ENCODE data around the gene HERPUD1.
"Not testable (repeated sequence)": the region's sequence is repeated elsewhere in the genome, so short reads cannot be mapped to it uniquely, and the experiment has no call there.

HERPUD1 gene

DNA sequence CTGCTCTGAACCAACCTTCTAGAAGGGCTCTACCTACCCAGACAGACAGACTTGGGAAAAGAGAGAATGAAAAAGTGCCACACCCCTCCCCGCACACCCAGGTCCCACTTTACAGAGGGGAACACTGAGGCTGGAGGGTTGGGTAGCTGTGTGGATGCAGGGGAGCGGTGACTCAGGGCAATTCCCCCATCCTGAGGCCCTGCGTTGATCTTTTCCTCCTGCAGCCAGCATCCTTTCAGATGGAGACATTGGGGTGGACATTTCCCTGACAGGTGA is 39.8 kb downstream of the HERPUD1 start:
- Mint-ChIP-seq H3K4me3 (no peak overlapping the region), H3K36me3 (no peaks in the 10 kb centered on the region), H3K4me1 (ENCODE audit: low read depth) (peaks cover 48% of the 10 kb centered on the region), H3K27me3 (no peaks in the 10 kb centered on the region), H3K9me3 (ENCODE audit: low read depth) (no peaks in the 10 kb centered on the region), H3K27ac (peak overlapping the region; percentile 61)

DNA sequence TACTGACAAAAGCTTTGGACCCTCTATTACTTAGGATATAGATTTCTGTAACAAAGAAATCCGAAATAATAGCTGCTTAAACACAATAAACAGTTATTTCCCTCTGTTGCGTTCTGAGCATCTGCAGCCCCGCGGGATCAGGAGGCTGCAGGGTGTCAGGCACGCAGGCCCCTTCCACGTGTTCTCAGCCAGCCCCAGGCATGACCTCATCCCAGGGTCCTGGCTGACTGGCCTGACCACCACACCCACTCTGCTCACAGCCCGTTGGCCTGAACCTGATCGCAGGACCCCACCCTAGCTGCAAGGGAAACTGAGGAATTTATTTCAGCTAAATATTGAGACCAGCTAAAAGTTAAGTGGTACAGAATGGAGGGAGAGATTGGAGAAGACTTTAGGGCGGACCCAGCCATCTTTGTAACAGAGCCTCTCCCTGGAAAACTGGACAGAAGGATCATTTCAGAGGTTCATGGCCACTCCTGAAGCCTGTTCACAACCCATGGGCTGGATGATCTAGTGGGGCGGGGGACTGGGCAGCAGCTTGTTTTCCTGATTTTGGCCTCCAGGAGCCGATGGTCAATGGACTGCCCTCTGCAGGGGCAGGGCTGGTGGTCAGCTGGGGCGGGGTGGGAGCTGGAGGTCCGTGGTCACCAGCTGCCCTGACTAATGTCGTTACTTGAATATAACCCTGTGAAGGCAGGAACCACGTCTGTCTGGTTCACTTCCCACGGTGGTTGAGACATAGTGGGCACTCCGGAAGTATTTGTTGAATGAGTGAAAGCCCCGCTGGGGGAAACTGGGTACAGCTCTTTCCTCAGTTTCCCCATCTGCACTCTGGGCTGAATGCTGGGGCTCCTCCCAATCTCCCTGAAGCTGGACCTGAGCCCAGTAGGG is 40.7 kb downstream of the HERPUD1 start:
- H3K9me3 Mint-ChIP-seq (ENCODE audit: low read depth): no peaks in the 10 kb centered on the region
- H3K4me1 Mint-ChIP-seq (ENCODE audit: low read depth): peaks cover 53% of the 10 kb centered on the region
- no peaks in the 10 kb centered on the region for H3K36me3 Mint-ChIP-seq
- peak overlapping the region; percentile 10 for H3K27ac Mint-ChIP-seq
- H3K4me3 Mint-ChIP-seq: no peak overlapping the region
- H3K27me3 Mint-ChIP-seq: no peaks in the 10 kb centered on the region

DNA sequence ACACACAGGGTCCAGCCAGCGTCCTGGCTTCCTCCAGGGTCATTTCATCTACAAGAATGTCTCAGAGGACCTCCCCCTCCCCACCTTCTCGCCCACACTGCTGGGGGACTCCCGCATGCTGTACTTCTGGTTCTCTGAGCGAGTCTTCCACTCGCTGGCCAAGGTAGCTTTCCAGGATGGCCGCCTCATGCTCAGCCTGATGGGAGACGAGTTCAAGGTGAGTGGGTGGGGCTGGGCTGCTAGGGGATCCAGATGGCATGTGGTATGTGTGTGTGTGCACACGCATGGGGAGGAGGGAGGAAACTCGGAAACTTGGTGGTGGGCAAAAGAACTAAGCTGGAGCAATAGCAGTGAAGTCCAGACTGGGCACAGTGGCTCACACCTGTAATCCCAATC is 41.4 kb downstream of the HERPUD1 start:
- Mint-ChIP-seq H3K27me3 (no peaks in the 10 kb centered on the region), H3K4me3 (no peak overlapping the region), H3K9me3 (ENCODE audit: low read depth) (no peaks in the 10 kb centered on the region), H3K27ac (no peak overlapping the region), H3K36me3 (no peaks in the 10 kb centered on the region), H3K4me1 (ENCODE audit: low read depth) (peaks cover 57% of the 10 kb centered on the region)

DNA sequence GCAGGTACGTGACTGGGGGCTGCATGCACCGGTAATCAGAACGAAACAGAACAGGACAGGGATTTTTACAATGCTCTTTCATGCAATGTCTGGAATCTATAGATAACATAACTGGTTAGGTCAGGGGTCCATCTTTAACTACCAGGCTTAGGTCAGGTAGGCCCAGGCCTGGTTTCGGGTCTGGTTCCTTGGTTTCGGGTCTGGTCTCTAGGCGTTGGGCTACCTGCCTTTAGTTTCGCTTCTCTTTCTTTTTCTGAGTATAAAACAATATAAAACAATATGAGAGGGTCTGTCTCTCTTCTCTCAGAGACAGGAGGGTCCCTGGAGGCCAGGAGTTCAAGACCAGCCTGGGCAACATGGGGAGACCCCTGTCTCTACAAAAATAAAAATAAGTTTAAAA is 42.0 kb downstream of the HERPUD1 start:
- H3K9me3 Mint-ChIP-seq (ENCODE audit: low read depth); H3K27ac Mint-ChIP-seq; H3K27me3 Mint-ChIP-seq; H3K36me3 Mint-ChIP-seq; H3K4me3 Mint-ChIP-seq: not testable (repeated sequence)
- H3K4me1 Mint-ChIP-seq (ENCODE audit: low read depth): peaks cover 58% of the 10 kb centered on the region

DNA sequence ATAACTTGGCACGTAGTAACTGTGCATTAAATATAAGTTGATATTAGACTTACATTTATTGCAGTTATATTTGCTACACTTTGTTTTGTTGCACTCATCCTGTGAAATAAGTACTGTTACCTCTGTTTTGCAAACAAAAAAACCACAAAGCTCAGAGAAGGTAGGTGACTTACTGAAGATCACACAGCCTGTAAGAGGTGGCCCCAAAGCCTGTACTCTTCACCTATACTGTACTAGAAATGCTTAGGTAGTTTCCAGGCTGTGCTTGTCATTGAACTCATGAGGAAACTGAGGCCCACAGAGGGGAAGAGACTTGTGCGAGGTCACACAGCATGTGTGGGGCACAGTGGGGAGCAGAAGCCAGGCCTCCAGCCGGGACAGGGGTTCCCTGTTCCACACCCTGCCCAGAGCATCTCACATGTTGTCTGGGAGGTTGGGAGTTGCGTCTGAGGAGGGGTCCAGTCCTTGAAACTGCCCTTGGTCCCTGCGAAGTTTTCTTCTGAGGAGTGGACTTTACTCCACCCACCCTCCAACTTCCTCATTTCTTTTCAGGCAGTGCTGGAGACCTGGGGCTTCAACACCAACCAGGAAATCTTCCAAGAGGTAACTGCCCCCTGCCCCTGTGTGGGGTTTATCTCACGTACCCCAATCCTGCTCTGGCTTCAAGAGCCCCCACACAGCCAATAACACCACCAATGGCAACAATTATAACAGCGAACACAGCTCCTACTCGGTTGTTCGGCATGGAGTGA is 42.8 kb downstream of the HERPUD1 start:
- no peak overlapping the region for H3K4me3 Mint-ChIP-seq
- no peaks in the 10 kb centered on the region for H3K9me3 Mint-ChIP-seq (ENCODE audit: low read depth)
- H3K27ac Mint-ChIP-seq: peak overlapping the region; percentile 69
- no peaks in the 10 kb centered on the region for H3K36me3 Mint-ChIP-seq
- peaks cover 66% of the 10 kb centered on the region for H3K4me1 Mint-ChIP-seq (ENCODE audit: low read depth)
- no peaks in the 10 kb centered on the region for H3K27me3 Mint-ChIP-seq

DNA sequence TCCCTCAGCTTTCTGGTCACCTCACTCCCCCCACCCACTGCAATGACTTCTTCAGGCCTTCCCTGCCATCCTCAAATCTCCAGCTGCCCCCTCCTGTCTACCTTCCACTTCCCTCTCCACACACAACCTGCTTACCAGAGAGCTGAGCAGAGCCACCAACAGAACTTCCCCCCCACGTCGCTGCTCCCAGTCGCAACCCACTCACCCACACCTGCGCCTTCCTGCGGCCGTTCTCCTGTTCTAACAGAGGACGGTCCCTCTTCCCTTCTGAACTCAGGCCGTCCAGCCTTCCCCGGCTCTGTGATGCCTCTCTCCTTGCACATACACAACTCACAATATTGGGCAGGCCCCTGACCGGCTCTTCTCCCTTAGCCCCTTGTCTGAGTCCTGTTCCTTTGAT is 43.8 kb downstream of the HERPUD1 start:
- H3K9me3 Mint-ChIP-seq (ENCODE audit: low read depth): no peaks in the 10 kb centered on the region
- H3K27ac Mint-ChIP-seq: peak overlapping the region; percentile 69
- H3K4me1 Mint-ChIP-seq (ENCODE audit: low read depth): peaks cover 76% of the 10 kb centered on the region
- H3K4me3 Mint-ChIP-seq: peak overlapping the region; percentile 27
- H3K36me3 Mint-ChIP-seq: no peaks in the 10 kb centered on the region
- H3K27me3 Mint-ChIP-seq: no peaks in the 10 kb centered on the region

DNA sequence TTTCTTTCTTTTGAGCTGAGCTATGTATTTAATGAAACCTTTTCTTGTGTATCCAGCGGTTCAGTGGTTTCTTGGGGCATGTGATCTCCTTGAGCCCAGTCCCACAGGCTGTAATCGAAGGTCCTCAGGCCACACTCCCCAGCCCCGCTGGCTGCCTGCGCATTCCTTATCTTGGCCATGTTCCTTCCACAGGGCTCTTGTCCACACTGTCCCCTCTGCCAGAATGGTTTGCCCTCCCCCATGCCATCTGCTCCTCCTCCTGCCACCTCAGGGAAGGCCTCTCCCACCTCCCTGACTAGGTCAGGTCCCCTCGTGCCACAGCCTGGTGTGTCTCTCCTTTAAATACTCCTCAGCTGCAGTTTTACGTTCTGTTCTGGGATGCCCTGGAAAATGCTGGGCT is 45.3 kb downstream of the HERPUD1 start:
- peaks cover 84% of the 10 kb centered on the region for H3K4me1 Mint-ChIP-seq (ENCODE audit: low read depth)
- H3K4me3 Mint-ChIP-seq: no peak overlapping the region
- no peaks in the 10 kb centered on the region for H3K9me3 Mint-ChIP-seq (ENCODE audit: low read depth)
- peak overlapping the region; percentile 68 for H3K27ac Mint-ChIP-seq
- H3K36me3 Mint-ChIP-seq: peaks cover 4% of the 10 kb centered on the region
- H3K27me3 Mint-ChIP-seq: no peaks in the 10 kb centered on the region

DNA sequence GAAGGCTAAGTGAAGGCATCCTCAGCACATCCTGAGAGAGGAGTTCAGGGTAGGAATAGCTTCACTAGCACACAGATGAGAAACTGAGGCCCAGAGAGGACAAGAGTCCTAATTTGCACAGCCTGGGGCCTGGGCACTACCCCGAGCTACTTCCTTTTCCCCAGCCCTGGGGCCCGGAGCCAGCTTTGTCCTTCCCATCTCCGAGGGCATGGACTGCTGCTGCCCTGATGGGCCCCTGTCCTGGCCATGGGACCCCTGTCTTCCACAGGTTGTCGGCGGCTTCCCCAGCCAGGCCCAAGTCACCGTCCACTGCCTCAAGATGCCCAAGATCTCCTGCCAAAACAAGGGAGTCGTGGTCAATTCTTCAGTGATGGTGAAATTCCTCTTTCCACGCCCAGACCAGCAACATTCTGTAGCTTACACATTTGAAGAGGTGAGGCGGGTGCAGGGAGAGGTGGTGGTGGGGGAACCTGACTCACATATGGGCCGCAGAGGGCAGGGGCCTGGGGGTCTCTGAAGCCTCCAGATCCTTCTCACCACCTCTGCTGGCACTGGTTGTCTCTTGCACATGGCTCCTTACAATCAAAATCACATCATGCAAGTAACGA is 46.0 kb downstream of the HERPUD1 start:
- Mint-ChIP-seq H3K4me3 (no peak overlapping the region), H3K27ac (peak overlapping the region; percentile 68), H3K9me3 (ENCODE audit: low read depth) (no peaks in the 10 kb centered on the region), H3K4me1 (ENCODE audit: low read depth) (peaks cover 86% of the 10 kb centered on the region), H3K36me3 (peaks cover 9% of the 10 kb centered on the region), H3K27me3 (no peaks in the 10 kb centered on the region)

DNA sequence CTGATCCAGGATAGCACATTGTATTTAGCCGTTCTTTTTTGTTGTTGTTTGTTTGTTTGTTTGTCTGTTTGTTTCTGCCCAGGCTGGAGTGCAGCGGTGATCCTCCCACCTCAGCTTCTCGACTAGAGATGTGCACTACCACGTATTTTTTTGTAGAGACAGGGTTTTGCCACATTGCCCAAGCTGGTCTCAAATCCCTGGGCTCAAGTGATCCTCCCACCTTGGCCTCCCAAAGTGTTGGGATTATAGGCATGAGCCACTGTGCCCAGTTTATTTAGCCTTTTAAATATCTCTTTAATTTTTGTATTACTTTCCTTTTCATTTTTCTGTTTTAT is 48.2 kb downstream of the HERPUD1 start:
- Mint-ChIP-seq H3K9me3 (ENCODE audit: low read depth) (no peaks in the 10 kb centered on the region), H3K27ac (peak overlapping the region; percentile 82), H3K27me3 (no peaks in the 10 kb centered on the region), H3K4me3 (peak overlapping the region; percentile 6), H3K36me3 (peaks cover 16% of the 10 kb centered on the region), H3K4me1 (ENCODE audit: low read depth) (peaks cover 88% of the 10 kb centered on the region)

DNA sequence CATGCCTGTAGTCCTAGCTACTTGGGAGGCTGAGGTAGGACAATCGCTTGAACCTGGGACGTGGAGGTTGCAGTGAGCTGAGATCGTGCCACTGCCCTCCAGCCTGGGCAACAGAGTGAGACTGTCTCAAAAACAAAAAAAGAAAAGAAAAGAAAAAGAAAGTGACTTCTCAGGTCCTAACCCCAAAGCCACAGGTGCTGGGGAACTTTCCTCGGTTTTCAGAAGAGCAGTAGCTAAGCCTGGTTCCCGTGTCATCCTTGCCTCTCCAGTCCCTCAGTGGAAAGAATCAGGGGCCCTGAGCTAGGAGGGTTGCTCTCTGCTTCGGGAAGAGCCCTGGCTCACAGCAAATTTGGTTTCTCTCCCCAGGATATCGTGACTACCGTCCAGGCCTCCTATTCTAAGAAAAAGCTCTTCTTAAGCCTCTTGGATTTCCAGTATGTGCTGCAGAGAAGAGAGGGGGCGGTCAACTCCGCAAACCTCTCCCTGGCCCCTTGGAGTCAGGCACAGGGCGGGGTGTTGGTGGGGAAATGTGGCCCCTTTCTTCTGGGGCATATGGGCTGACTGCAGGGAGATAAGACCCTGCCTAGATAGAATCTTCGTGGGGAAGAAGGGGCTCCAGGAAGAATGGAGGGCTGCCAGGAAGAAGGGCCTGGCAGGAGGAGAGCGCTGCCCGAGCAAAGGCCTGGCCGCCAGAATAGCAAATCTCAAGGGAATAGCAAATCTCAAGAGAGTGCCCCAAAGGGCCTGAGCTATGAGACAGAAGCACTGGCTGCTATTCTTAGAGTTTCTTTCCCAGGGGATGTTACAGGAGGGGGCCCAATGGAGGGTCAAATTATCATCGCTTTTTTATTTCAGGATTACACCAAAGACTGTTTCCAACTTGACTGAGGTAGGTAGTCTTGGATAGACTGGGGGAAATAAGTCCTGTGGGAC is 49.1 kb downstream of the HERPUD1 start:
- H3K36me3 Mint-ChIP-seq: peaks cover 20% of the 10 kb centered on the region

DNA sequence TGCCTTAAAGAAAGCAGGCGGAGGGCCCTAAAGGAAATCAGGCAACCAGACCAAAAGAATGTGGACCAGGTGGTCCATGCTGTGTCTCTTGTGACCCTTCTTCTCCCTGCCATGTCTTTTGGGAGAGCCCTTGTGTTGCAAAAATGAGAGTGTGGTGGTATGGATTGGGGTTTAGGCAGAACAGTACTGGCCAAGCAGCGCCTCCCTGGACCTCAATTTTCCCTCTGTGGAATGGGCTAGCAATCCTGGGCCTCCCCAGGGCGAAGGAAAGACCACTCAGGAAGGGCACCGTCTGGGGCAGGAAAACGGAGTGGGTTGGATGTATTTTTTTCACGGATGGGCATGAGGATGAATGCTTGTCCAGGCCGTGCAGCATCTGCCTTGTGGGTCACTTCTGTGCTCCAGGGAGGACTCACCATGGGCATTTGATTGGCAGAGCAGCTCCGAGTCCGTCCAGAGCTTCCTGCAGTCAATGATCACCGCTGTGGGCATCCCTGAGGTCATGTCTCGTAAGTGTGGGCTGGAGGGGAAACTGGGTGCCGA is 49.9 kb downstream of the HERPUD1 start:
- H3K36me3 Mint-ChIP-seq: peaks cover 23% of the 10 kb centered on the region
- no peaks in the 10 kb centered on the region for H3K27me3 Mint-ChIP-seq
- H3K27ac Mint-ChIP-seq: peak overlapping the region; percentile 100
- H3K9me3 Mint-ChIP-seq (ENCODE audit: low read depth): no peaks in the 10 kb centered on the region
- H3K4me1 Mint-ChIP-seq (ENCODE audit: low read depth): peaks cover 88% of the 10 kb centered on the region
- peak overlapping the region; percentile 73 for H3K4me3 Mint-ChIP-seq

More for the DNA sequence above, 49.1 kb downstream of the HERPUD1 start:
- Mint-ChIP-seq H3K4me3 (peak overlapping the region; percentile 52), H3K27me3 (no peaks in the 10 kb centered on the region), H3K4me1 (ENCODE audit: low read depth) (peaks cover 88% of the 10 kb centered on the region), H3K27ac (peak overlapping the region; percentile 100), H3K9me3 (ENCODE audit: low read depth) (no peaks in the 10 kb centered on the region)

DNA sequence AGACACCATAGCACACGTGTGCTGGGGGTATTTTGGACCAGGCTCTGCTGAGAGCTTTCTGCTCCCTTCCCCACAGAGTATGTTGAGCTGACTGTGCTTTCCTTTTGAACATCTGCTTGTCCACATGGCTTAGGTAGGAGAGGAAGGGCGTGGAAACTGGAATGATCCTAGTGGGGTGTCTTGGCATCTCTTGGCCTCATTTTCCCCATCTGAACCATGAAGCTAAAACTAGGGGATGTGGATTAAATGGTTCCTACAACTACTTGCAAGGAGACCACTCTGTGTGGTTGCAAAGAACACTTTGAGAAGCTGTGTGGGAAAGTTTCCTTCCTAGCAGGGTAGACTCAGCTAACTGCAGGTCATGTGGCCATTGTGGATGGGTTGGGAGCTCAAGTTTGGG is 50.8 kb downstream of the HERPUD1 start:
- H3K4me3 Mint-ChIP-seq: peak overlapping the region; percentile 73
- H3K9me3 Mint-ChIP-seq (ENCODE audit: low read depth): no peaks in the 10 kb centered on the region
- no peaks in the 10 kb centered on the region for H3K27me3 Mint-ChIP-seq

DNA sequence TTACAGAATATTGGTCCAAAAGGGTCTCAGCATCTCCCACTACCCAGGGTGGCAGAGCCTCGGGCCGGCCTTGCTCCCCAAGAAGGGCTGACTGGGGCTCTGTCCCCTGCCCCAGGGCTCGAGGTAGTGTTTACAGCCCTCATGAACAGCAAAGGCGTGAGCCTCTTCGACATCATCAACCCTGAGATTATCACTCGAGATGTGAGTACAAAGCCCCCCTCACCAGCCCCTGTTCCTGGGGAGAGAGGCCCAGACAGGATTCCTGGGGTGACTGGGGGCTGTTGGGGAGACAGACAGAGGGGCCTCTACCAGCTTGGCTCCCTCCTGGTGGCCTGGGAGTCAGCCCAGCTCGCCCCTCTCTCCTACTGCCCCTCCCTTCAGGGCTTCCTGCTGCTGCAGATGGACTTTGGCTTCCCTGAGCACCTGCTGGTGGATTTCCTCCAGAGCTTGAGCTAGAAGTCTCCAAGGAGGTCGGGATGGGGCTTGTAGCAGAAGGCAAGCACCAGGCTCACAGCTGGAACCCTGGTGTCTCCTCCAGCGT is 51.3 kb downstream of the HERPUD1 start:
- Mint-ChIP-seq H3K36me3 (peaks cover 33% of the 10 kb centered on the region), H3K27ac (peak overlapping the region; percentile 100)

More for the DNA sequence above, 50.8 kb downstream of the HERPUD1 start:
- peaks cover 89% of the 10 kb centered on the region for H3K4me1 Mint-ChIP-seq (ENCODE audit: low read depth)
- H3K27ac Mint-ChIP-seq: peak overlapping the region; percentile 100
- H3K36me3 Mint-ChIP-seq: peaks cover 29% of the 10 kb centered on the region

DNA sequence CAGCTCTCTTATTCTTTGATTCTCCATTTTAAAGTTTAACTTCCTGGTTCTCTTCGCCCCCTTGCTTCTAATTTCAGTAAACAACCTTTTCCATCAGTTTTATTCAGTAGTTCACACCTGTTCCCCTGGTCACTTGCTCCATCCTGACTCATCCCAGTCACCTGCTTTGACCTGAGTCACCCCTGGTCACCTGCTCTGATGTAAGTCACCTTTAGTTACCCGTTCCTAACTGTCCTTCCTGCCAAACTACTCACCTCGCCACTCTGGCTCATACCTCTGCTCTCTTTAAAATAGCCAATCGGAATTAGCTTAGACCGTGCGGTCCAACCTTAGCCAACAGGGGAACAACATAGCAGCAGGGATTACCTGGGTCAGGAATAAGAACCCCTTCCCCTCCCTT is 52.7 kb downstream of the HERPUD1 start:
- Mint-ChIP-seq H3K4me1 (ENCODE audit: low read depth) (peaks cover 81% of the 10 kb centered on the region), H3K36me3 (peaks cover 33% of the 10 kb centered on the region), H3K9me3 (ENCODE audit: low read depth) (no peaks in the 10 kb centered on the region), H3K4me3 (peak overlapping the region; percentile 96), H3K27me3 (no peaks in the 10 kb centered on the region), H3K27ac (peak overlapping the region; percentile 100)

More for the DNA sequence above, 51.3 kb downstream of the HERPUD1 start:
- no peaks in the 10 kb centered on the region for H3K9me3 Mint-ChIP-seq (ENCODE audit: low read depth)
- H3K4me1 Mint-ChIP-seq (ENCODE audit: low read depth): peaks cover 90% of the 10 kb centered on the region
- no peaks in the 10 kb centered on the region for H3K27me3 Mint-ChIP-seq
- H3K4me3 Mint-ChIP-seq: peak overlapping the region; percentile 96
